SK-N-SH (cell line): ENCODE measurements around the gene RNF215.

Experiments
- CHD2 ChIP-seq: fragments of 150-350 bp; IDR thresholded peaks from 2 replicates; pipeline ENCODE4 v1.6.1; 2018; ENCODE audit warnings: low read length; ENCODE audit not compliant: partially characterized antibody
- CTCF ChIP-seq: fragments of 200-600 bp; sonication (generic); IDR thresholded peaks from 2 replicates; pipeline ENCODE4 v1.6.1; 2017; ENCODE audit warnings: antibody characterized with exemption, mild to moderate bottlenecking, moderate library complexity
- EZH2phosphoT487 ChIP-seq: fragments of 200-600 bp; sonication (generic); IDR thresholded peaks from 2 replicates; pipeline ENCODE4 v1.6.1; 2017; ENCODE audit warnings: low read depth, mixed run types, mild to moderate bottlenecking, antibody characterized with exemption, moderate library complexity, borderline replicate concordance
- NRF1 ChIP-seq: IDR thresholded peaks from 2 replicates; pipeline ENCODE4 v1.6.1; 2012; ENCODE audit warnings: low read depth, mild to moderate bottlenecking, low read length
- YY1 ChIP-seq: IDR thresholded peaks from 2 replicates; pipeline ENCODE4 v1.4.0; 2012; ENCODE audit warnings: low read depth, mild to moderate bottlenecking

GRCh38 chr22:30420347-30421125 lies 33.3 kb upstream of the RNF215 start:
- TF ChIP-seq YY1 = no peak
- TF ChIP-seq CTCF = no peak
- no peak for TF ChIP-seq EZH2phosphoT487
- no peak for TF ChIP-seq CHD2
- no peak for TF ChIP-seq NRF1
